A549 treated with DMSO at 1 μM for 4 hours (cell line): Measurements from ENCODE around the gene TRPC4. TPM values are rescaled to one million over a fixed set of nuclear protein-coding genes. Genes with fewer than 3 reads are reported as not detected.

Experiments used
- total RNA-seq: library from RNA; stranded (reverse); fragments of 200-300 nt; extraction: Qiagen RNA extraction; gene quantifications from 5 replicates; pipeline ENCODE4 v1.2.3, GENCODE V29; 2022; ENCODE audit warnings: low read depth

The TRPC4 gene
- total RNA-seq = 0.05 to 0.15 TPM (median 0.07 TPM) in 5 replicates

DNA sequence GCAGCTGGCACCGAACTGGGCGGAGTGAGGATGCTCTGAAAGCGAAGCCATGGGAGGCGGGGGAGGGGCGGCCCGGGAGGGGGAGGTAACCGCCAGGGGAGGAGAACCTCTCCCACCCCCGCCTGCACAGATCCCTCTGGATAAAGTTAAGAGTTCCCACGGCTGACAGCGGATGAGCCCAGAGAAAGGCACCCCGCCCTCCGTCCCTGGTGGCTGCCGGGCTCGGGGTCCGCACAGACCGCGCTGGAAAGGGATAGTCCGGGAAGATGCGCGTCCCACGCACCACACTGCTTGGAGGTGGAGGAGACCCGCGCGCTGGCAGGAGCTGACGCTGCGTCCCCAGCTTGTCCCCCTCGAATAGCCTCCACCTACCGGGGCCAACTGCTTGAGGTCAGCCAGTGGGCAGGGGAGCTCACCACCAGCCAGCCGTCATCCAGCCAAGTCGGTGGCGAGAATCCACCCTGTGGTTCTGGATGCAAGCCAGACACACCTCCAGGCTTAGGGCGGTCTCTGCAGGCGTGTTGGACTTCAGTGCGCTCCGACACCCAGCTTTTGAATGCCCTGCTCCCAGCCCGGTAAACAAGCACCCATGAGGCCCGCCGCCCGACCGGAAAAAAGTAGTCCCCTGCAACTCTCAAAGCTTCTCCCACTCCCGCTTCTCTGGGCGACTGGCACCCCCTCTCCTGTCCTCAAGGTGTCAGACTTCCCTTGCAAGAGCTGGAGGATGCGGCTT, at the start of gene TRPC4:
TRPC4 (minus strand) TSS at position 17 of the 733 bp plus-strand sequence. CDS start 86,439 bp downstream, outside the sequence.

GRCh38 chr13:37598597-37598996, 271.0 kb downstream of the TRPC4 start, which contains the start of gene POSTN:
Gene POSTN, minus strand, starts transcription at chr13:37598768. Its CDS starts 42 bp downstream, at chr13:37598726.

